Measurements from ENCODE around the gene DLL4.

The DLL4 gene

DNA sequence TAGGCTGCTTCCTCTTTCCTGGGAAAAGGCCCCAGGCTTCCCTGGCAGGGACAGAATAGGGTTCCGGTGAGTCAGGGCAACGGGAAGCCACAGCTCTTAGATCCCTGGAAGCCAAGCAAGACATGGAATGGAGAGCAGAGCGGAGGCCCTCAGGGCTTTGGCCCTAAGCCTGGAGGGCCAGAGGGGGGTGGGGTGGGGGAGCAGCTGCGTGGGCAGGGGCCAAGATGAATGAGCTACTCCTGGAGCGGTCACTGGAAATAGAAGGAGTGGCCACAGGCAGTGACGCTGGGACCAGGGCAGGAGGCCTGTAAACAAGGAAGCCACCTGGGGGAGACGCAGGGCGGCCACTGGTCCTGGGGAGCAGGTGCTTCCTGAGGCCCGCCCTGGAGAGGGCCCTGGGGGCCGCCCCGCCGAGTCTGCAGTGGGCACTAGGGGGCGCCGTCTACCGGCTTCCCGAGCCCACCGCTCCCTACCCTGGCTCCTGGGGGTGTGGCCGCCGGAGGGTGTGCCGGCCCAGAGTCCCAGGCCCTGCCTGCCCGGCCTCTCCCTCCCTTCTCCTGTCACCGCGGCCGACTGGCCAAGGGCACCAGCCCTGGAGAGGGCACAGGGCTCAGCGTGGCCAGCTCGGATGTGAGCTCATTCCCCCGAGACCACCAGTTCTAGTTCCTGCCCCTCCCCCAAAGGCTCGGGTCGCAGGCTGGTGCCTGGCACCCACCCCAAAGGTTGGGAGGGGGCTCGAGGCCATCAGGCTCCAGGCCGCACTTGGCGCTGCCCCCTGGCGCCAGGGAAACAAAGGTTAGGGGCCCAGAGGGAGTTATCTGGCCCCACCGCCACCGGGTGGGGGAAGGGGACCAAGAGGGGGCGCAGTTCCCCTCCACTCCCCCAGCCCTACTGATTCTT lies 22.8 kb upstream of the DLL4 start:
- peak; percentile 79 for DNase-seq (ENCODE audit: low spot score)

- peak; percentile 52 for DNase-seq (ENCODE audit: low spot score)
These were observed 21.9 kb upstream of the DLL4 start for GRCh38 chr15:40906991-40907802.

DNA sequence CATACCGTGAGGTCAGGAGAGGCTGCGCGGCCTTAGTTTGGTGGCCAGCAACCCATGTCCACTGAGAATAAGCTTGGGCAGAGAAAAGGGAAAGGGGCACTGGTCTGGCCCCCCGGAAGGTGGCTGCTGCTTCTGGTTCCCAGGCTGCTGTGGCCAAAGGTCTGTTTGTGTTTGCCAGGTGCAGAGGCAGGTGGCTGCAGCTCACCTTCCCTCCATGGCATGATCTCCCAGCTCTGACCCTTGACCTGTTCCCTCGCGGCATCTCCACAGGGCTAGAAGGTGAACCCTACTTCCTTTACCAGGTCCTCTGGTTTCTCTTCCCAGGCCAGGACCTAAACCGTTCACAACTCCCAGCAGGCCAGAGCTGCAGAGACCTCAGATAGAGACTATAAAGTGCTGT lies 21.0 kb upstream of the DLL4 start:
- no peak for DNase-seq (ENCODE audit: low spot score)

GRCh38 chr15:40909662-40910630 lies 19.2 kb upstream of the DLL4 start:
- DNase-seq (ENCODE audit: low spot score), result no peak

GRCh38 chr15:40911141-40911540 lies 18.0 kb upstream of the DLL4 start:
- no peak for DNase-seq (ENCODE audit: low spot score)

DNA sequence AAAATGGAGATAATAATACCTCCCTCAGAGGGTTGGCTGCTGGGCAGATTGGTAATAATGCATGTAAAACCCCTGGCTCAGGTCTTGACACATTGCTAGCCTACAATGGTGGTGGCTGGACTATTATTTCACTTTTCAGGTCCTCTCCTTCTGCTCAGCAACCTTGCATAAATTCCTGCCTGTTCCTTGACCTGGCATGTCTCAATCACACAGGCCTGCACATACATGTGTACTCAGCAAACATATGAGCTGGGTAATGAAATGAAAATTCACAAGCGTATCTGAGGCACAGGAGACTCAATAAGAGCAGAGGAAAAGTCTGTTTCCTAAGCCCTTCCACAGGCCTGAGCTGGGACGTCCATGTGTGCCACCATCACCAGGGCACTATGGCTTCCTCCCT lies 17.4 kb upstream of the DLL4 start:
- no peak for DNase-seq (ENCODE audit: low spot score)

DNA sequence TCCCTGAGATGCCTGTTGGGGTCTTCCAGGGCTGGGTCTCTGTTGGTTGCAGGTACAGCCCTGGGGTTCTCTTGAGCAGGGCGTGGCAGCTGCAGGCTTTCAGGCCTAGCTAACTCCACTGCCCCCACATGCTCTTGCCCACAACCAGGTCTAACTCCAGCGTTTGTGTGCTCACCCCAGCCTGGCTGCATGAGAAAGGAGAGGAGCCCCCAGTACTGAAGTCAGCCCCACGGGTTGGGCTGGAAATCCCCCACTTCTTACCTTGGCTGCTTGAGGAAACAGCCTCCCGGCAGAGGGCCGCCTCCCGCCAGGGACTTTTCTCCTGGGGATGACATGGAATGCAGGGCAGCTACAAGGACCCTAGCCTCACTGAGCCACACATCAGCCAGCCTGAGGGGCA lies 16.7 kb upstream of the DLL4 start:
- DNase-seq (ENCODE audit: low spot score), result no peak

- no peak for DNase-seq (ENCODE audit: low spot score)
These were observed 15.1 kb upstream of the DLL4 start for GRCh38 chr15:40914013-40914412.

GRCh38 chr15:40914486-40914885 lies 14.7 kb upstream of the DLL4 start:
- no peak for DNase-seq (ENCODE audit: low spot score)

DNA sequence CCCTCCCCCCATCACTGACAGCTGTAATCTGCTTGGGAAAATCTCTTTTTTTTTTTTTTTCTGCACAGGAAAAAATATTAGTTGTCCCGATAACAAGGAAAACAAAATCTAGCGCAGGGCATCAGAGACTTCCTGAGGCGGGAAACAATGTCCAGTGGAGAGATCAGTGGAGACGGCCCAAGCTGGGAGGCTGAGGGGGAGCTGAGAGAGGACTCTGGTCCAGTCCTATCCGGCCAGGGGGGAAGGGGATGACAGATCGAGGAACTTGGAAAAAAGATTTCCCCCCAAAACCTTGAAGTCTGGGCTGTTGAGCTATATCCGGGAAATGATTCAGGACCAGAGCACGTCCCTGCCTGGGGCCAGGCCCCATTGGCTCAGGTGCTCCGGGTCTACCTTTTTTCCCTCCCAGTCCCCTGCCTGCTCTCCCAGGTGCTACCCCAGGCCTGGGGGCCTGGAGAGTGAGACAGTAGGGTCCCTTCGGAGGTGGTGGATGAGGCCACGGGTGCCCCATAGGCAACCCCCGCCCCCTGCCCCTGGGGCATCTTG lies 14.0 kb upstream of the DLL4 start:
- DNase-seq (ENCODE audit: low spot score), result no peak

- DNase-seq (ENCODE audit: low spot score), result no peak
These were observed 13.5 kb upstream of the DLL4 start for GRCh38 chr15:40915679-40916078.

- no peak for DNase-seq (ENCODE audit: low spot score)
These were observed 11.6 kb upstream of the DLL4 start for GRCh38 chr15:40917585-40917984.

DNA sequence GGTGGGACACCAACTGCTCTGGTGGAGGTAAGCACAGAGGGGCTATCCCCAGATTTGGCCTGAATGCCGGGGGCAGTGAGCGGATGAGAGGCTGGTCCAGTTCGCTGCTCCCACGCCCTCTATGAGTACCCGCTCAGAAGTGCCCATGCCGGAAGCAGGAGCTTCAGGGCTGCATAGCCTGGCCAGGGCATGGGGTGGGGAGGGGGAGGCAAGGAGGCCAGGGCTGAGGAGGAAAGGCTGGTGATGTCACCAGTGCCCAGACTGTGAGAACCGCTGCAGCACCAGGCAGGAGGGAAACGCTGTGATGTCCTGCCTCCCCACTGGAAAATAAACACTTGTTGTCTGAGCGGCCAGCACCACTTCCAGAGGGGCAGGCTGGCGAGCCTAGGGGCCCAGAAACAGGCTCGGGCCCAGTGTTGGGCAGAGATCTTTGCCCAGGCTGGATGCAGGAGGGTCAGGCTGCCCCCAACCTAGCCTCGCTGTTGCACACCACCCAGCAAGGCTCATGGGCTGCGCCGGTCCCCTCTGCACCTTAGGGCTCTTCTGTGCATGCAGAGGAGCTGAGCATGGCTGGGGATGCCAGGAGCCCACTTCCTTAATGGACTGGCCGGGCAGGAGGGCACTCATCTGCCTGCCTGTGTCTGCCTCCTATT lies 10.9 kb upstream of the DLL4 start:
- DNase-seq (ENCODE audit: low spot score), result no peak

- no peak for DNase-seq (ENCODE audit: low spot score)
These were observed 10.2 kb upstream of the DLL4 start for GRCh38 chr15:40918799-40919392.

GRCh38 chr15:40921949-40922607 lies 7.1 kb upstream of the DLL4 start:
- no peak for DNase-seq (ENCODE audit: low spot score)

DNA sequence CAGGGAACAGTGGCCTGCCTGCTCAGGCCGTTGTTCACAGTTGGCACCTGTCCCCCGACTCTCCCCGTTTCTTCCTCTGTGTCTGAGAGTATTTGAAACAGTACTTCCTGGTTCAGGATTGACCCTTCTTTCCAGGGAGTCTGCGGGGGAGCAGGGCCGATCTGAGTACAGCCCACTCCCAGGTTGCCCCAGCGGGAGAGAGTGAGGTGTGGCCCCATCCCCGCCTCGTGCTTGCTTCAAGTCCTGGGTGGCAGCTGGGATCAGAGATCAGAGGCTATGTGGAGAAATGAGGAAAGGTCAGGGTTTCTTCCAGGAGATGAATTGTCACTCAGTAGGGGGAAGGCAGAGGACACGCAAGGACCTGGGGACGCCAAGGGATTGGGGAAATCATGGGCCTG lies 6.5 kb upstream of the DLL4 start:
- no peak for DNase-seq (ENCODE audit: low spot score)

GRCh38 chr15:40923551-40923950 lies 5.6 kb upstream of the DLL4 start:
- no peak for DNase-seq (ENCODE audit: low spot score)

DNA sequence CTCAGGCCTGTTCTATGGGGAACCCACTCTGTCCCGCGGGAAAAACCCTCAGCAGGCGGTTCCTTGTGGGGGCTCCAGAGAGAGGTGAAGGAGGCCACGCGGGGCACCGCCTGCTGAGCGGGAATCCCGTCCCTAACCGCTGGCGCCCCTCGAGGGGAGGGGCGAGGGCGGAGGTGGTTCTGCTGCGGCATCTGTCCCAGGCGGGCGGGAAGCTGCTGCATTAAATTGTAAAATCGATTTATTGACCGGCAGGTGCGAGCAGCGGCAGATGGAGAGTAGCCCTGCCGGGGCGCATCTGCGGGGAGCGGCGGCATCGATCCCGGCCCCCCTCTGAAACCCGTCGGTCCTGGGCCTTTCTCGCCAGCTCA lies 3.7 kb upstream of the DLL4 start:
- no peak for DNase-seq (ENCODE audit: low spot score)

DNA sequence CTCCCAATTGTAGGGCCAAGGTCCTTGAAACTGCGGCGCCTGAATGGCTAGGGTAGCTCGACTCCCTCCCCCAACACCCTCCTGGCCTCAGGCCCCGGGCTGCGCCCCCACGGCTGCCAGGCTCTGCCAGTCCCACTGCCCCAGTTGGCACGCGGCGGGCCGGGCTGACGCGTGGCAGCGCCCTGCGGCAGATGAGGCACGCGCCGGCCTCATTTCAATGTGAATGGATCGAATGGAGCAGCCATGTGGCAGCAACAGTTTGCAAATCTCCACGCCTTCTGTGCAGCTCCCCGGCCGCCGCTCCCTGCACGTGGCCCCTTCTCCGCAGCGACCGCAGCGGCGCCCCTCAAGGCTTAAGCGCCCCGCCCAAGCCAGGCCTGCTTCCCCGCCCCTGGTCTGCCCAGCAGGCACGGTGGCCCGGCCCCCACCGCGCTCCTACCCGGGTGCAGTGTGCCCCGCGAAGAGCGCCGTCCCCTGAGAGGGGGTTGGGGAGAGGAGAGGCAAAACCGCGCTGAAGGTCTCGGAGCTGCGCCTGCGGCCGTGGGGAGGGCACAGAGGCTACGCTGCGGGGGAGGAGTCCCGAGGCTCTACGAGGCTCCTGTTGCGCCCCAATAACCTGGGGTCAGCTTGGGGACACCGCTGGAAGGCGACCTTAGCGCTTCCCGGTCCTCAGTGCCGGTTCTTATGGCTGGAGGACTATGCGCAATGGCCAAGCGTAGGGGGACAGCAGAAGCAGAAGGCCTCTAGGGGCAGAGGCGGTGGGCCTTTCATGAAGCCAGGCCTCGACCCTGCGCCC lies 3.1 kb upstream of the DLL4 start:
- DNase-seq (ENCODE audit: low spot score), result no peak
